NT2/D1 (cell line): Measurements from ENCODE around the gene DHRS1.

Source experiments
- DNase-seq: peaks from one replicate; pipeline ENCODE4 v3.0.0-alpha.2; 2011; ENCODE audit warnings: low read depth, low spot score
- H3K27me3 ChIP-seq: 2 replicates; pipeline ENCODE4 v1.6.0; 2011; ENCODE audit warnings: mild to moderate bottlenecking; ENCODE audit not compliant: insufficient read length, insufficient read depth
- H3K36me3 ChIP-seq: 2 replicates; pipeline ENCODE4 v1.6.1; 2011; ENCODE audit warnings: mild to moderate bottlenecking, low read length, mixed read lengths; ENCODE audit not compliant: insufficient read depth, insufficient read length
- H3K4me1 ChIP-seq: 2 replicates; pipeline ENCODE4 v1.5.1; 2011; ENCODE audit not compliant: insufficient read depth, insufficient read length
- H3K4me3 ChIP-seq: 2 replicates; pipeline ENCODE4 v1.5.1; 2011; ENCODE audit warnings: low read depth; ENCODE audit not compliant: insufficient read length
- H3K9ac ChIP-seq: 2 replicates; pipeline ENCODE4 v1.6.0; 2011; ENCODE audit warnings: low read depth; ENCODE audit not compliant: insufficient read length
- H3K9me3 ChIP-seq: 2 replicates; pipeline ENCODE4 v1.5.1; 2011; ENCODE audit warnings: mild to moderate bottlenecking, low read length; ENCODE audit not compliant: insufficient read depth
- SUZ12 ChIP-seq: IDR thresholded peaks from 2 replicates; pipeline ENCODE4 v1.6.1; 2011; ENCODE audit not compliant: insufficient read length, insufficient read depth; ENCODE audit errors: extremely low read depth
- YY1 ChIP-seq: IDR thresholded peaks from 2 replicates; pipeline ENCODE4 v1.6.1; 2011; ENCODE audit not compliant: insufficient read length, insufficient read depth
- ZNF274 ChIP-seq: IDR thresholded peaks from 2 replicates; pipeline ENCODE4 v1.6.1; 2011; ENCODE audit warnings: mild to moderate bottlenecking, low read depth, low read length

Gene DHRS1

GRCh38 chr14:24269910-24270536, 29.6 kb downstream of the DHRS1 start:
- H3K4me3 ChIP-seq, result peak overlapping the region; percentile 81

GRCh38 chr14:24269368-24269767, 30.2 kb downstream of the DHRS1 start:
- TF ChIP-seq ZNF274 (no peak), SUZ12 (no peak), YY1 (no peak)
- Histone ChIP-seq H3K27me3 (no peaks in the 10 kb centered on the region), H3K36me3 (peaks cover 45% of the 10 kb centered on the region), H3K9me3 (no peaks in the 10 kb centered on the region), H3K4me3 (no peak overlapping the region), H3K9ac (no peak overlapping the region), H3K4me1 (peaks cover under 1% of the 10 kb centered on the region)
- DNase-seq, result no peak

More at GRCh38 chr14:24269910-24270536, 29.6 kb downstream of the DHRS1 start:
- peaks cover 45% of the 10 kb centered on the region for H3K36me3 ChIP-seq
- peak overlapping the region; percentile 42 for H3K9ac ChIP-seq
- H3K9me3 ChIP-seq, result no peaks in the 10 kb centered on the region
- TF ChIP-seq YY1 (no peak), SUZ12 (no peak), ZNF274 (no peak)
- no peak for DNase-seq
- no peaks in the 10 kb centered on the region for H3K4me1 ChIP-seq
- H3K27me3 ChIP-seq, result no peaks in the 10 kb centered on the region

- Histone ChIP-seq H3K36me3 (peaks cover 41% of the 10 kb centered on the region), H3K4me3 (no peak overlapping the region), H3K9me3 (no peaks in the 10 kb centered on the region), H3K27me3 (no peaks in the 10 kb centered on the region), H3K4me1 (peaks cover 5% of the 10 kb centered on the region), H3K9ac (no peak overlapping the region)
- DNase-seq, result no peak
- no peak for TF ChIP-seq SUZ12
- no peak for TF ChIP-seq YY1
- no peak for TF ChIP-seq ZNF274
Measured at GRCh38 chr14:24268225-24268624, 31.4 kb downstream of the DHRS1 start.

GRCh38 chr14:24267516-24267915, 32.1 kb downstream of the DHRS1 start:
- no peak for DNase-seq
- Histone ChIP-seq H3K9me3 (no peaks in the 10 kb centered on the region), H3K36me3 (peaks cover 41% of the 10 kb centered on the region), H3K9ac (no peak overlapping the region), H3K27me3 (no peaks in the 10 kb centered on the region), H3K4me1 (peaks cover 8% of the 10 kb centered on the region), H3K4me3 (no peak overlapping the region)
- TF ChIP-seq ZNF274 (no peak), SUZ12 (no peak), YY1 (no peak)

- Histone ChIP-seq H3K4me1 (peaks cover 8% of the 10 kb centered on the region), H3K9ac (no peak overlapping the region), H3K27me3 (no peaks in the 10 kb centered on the region), H3K36me3 (peaks cover 44% of the 10 kb centered on the region), H3K9me3 (no peaks in the 10 kb centered on the region), H3K4me3 (no peak overlapping the region)
- no peak for DNase-seq
- TF ChIP-seq YY1, result no peak
- TF ChIP-seq SUZ12, result no peak
- no peak for TF ChIP-seq ZNF274
Measured at GRCh38 chr14:24266344-24267244, 33.0 kb downstream of the DHRS1 start.

- H3K36me3 ChIP-seq, result peaks cover 39% of the 10 kb centered on the region
- no peaks in the 10 kb centered on the region for H3K9me3 ChIP-seq
- H3K9ac ChIP-seq, result no peak overlapping the region
- no peak for DNase-seq
- no peaks in the 10 kb centered on the region for H3K27me3 ChIP-seq
- TF ChIP-seq SUZ12, result no peak
- no peak for TF ChIP-seq YY1
- TF ChIP-seq ZNF274, result no peak
- no peak overlapping the region for H3K4me3 ChIP-seq
- H3K4me1 ChIP-seq, result peaks cover 8% of the 10 kb centered on the region
Measured at GRCh38 chr14:24264298-24264697, 35.3 kb downstream of the DHRS1 start.

- H3K36me3 ChIP-seq, result peaks cover 34% of the 10 kb centered on the region
Measured at GRCh38 chr14:24263848-24264247, 35.7 kb downstream of the DHRS1 start.

More at GRCh38 chr14:24263848-24264247, 35.7 kb downstream of the DHRS1 start:
- Histone ChIP-seq H3K4me1 (peaks cover 9% of the 10 kb centered on the region), H3K9ac (no peak overlapping the region), H3K9me3 (no peaks in the 10 kb centered on the region), H3K4me3 (no peak overlapping the region), H3K27me3 (no peaks in the 10 kb centered on the region)
- no peak for DNase-seq
- TF ChIP-seq SUZ12 (no peak), YY1 (no peak), ZNF274 (no peak)
